Activated T-cell treated with anti-CD3 and anti-CD28 coated beads, Interleukin-2, amount 50 U/mL, for 1 hour (primary cell): ENCODE results near the gene MMP11.

Source experiments
- DNase-seq: peaks from one replicate; pipeline ENCODE4 v3.0.0-alpha.2; 2020

Gene MMP11

GRCh38 chr22:23804781-23805291, 32.2 kb downstream of the MMP11 start:
- DNase-seq = no peak

DNA sequence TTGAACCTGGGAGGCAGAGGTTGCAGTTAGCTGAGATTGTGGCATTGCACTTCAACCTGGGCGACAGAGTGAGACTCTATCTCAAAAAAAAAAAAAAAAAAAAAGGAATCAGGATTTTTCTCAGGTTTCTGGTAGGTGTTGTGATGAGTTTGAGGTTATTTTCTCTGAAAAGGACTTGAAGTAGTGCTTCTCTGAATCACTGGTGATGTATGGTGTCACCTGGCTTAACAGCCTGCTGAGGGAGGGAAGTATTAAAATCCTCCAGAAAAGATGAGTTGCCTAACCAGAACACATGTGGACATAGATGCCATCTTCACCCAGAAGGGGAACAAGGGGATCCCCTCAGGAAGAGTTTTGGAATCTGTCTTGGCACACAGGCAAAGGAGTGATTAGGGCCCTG, 34.2 kb downstream of the MMP11 start:
- no peak for DNase-seq

DNA sequence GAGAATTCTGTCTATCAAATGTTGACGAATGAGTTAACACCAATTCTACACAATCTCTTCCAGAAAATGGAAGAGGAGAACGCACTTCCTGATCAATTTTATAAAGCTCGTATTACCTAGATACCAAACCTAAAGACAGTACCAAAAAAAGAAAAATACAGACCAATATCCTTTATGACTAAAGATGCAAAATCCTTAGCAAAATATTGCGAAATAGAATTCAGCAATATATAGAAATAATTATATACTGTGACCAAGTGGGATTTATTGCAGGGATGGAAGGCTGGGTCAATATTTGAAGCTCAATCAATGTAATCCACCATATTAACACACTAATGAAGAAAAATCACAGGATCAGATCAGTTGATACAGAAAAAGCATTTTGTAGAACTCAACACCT, 39.7 kb downstream of the MMP11 start:
- DNase-seq = no peak

GRCh38 chr22:23815541-23816155, 43.0 kb downstream of the MMP11 start:
- DNase-seq = no peak

GRCh38 chr22:23816156-23816976, 43.7 kb downstream of the MMP11 start:
- no peak for DNase-seq

GRCh38 chr22:23817146-23817545, 44.5 kb downstream of the MMP11 start:
- DNase-seq = no peak

DNA sequence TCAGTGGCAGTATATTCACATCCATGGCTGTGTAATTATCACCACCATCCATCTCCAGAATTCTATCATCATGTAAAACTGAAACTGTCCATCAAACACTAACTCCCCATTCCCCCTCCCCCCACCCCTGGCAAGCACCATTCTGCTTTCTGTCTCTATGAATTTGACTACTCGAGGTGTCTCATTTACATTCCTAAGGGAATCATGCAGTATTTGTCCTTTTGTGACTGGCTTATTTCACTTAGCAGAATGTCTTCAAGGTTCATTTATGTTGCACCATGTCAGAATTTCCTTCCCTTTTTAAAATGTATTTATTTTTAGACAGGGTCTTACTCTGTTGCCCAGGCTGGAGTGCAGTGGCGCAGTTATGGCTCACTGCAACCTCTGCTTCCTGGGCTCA, 45.9 kb downstream of the MMP11 start:
- no peak for DNase-seq

GRCh38 chr22:23820748-23821211, 48.1 kb downstream of the MMP11 start:
- no peak for DNase-seq

- no peak for DNase-seq
Measured at GRCh38 chr22:23822101-23822671, 49.5 kb downstream of the MMP11 start.

GRCh38 chr22:23823331-23823791, 50.7 kb downstream of the MMP11 start:
- DNase-seq = no peak

DNA sequence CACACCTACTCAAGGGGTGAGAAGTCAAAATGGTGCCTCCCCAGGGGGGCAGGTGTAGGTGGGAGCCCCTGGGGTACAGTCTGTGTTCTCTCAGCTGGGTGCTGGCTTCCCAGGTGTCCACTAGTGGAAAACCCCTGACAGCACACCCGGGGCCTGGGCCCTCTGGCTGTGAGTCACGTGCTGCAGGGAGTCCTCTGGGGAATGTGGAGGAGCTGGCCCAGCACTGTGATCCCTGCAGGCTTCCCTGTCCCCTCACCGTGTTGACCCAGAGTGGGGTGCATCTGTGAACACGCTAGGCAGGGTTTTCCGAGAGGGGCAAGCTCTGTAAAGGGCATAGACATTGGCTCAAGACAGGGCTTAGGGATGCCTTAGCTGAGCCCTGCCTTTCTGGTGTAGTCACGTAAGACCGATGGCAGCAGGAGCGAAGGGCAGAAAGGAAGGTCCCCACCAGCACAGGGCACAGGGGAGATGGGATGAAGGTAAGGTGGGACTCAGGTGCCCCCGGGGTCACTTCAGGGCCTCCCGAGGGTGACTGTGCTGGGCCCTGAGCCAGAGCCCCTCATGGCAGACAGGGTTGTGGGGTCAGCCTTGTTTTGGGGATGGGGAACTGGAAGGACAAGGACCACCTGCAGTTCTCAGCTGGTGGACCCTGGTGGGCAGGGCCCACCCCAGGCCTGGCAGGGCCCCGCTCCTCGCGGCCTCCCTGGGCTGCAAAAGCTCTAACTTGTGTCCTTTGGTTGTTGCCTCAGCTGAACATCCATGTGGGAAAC, 52.0 kb downstream of the MMP11 start:
- DNase-seq = no peak

DNA sequence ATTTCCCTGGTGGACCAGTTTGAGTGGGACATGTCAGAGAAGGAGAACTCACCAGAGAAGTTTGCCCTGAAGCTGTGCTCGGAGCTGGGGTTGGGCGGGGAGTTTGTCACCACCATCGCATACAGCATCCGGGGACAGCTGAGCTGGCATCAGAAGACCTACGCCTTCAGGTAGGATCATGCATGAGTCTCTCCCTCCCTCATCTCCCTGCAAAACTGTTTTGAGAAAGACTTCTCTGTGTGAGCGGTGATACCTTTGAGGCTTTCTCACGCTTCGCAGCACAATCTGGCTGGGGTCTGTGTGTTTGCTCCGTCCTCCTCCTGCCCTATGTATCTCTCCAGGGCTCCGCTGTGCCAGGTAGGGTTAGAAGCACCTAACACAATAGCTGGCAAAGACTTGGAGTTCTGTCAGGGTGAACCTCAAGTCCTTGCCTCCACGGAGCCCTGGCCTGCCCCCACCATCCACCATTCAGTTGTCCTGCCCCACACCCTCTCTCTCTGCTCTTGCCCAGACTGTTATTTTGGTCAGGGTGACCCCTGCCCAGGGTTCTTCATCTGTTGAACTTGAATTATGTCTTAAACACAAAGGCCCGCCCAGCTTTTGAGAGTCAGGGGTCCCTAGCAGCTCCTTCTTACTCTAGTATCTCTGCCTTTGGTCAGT, 52.7 kb downstream of the MMP11 start:
- no peak for DNase-seq

GRCh38 chr22:23826510-23827350, 54.1 kb downstream of the MMP11 start:
- no peak for DNase-seq

- no peak for DNase-seq
Measured at GRCh38 chr22:23827351-23827995, 54.8 kb downstream of the MMP11 start.

GRCh38 chr22:23828800-23829680, 56.4 kb downstream of the MMP11 start:
- DNase-seq = no peak

DNA sequence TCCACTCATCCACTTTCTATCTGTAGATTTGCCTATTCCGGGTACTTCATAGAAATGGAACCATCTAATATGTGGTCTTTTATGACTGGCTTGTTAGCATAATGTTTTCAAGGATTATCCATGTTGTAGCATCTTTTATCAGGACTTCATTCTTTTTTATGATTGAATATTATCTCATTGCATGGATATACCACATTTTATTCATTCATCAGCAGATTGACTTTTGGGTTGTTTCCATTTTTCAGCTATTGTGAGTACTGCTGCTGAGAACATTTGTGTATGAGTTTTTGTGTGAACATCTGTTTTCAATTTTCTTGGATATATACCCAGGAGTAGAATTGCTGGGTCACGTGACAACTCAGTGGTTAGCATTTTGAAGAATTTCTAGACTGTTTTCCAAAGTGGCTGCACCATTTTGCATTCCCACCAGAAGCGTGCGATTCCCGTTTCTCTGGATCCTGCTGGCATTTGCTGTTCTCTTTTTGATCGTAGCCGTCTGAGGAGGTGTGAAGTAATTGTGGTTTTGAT, 57.3 kb downstream of the MMP11 start:
- no peak for DNase-seq

DNA sequence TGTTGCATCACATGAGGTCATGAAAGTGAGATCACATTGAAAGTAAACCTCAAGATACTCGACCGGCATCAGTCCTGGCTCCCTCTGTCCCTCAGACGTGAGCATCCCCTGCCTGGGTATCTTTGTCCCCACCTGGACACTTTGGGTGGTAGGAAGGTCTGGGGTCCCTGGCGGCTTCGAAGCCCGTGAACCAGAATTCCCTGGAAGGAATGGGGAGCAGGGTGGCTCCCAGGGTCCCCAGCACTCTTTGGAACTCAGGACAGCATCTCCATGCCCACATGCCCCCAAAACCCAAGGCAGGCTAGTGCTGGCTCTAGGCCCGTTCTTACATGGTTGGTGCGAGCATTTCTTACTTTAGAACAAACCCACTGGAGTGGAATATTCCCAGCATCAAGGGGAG, 58.6 kb downstream of the MMP11 start:
- no peak for DNase-seq

- DNase-seq = no peak
Measured at GRCh38 chr22:23831781-23832180, 59.1 kb downstream of the MMP11 start.

GRCh38 chr22:23832226-23833016, 59.8 kb downstream of the MMP11 start:
- no peak for DNase-seq
